Subcutaneous preadipocyte (primary cell): Measurements from ENCODE around the gene MRPL17. TPM values are rescaled to one million over a fixed set of nuclear protein-coding genes. Genes with fewer than 3 reads are reported as not detected.

Experiments
- total RNA-seq: library from RNA; depleted of rRNA; stranded (reverse); fragments of >200 nt; gene quantifications from 2 replicates; pipeline ENCODE4 v1.2.3, GENCODE V29; 2012

MRPL17 gene
- total RNA-seq: 48.1 and 66.5 TPM in 2 replicates

GRCh38 chr11:6682936-6683861, at the start of gene MRPL17:
TSS of gene MRPL17 (minus strand) at chr11:6683340. CDS start at chr11:6683296, 44 bp downstream.

GRCh38 chr11:6655790-6656583, 27.2 kb downstream of the MRPL17 start, which contains the start of gene DCHS1:
TSS of gene DCHS1 (minus strand) at chr11:6655809. CDS start at chr11:6641613, 14,196 bp downstream.

Other genes starting within 250 kb of the MRPL17 start
- 0.37 and 0.98 TPM in 2 replicates for gene HPX, start 242.4 kb downstream of the MRPL17 start, total RNA-seq
- 16.9 and 26.0 TPM in 2 replicates for gene TRIM3, start 209.4 kb downstream of the MRPL17 start, total RNA-seq
- gene ARFIP2, start 202.0 kb downstream of the MRPL17 start, total RNA-seq: 44.4 and 51.1 TPM in 2 replicates
- 36.7 and 37.3 TPM in 2 replicates for gene TIMM10B, start 201.8 kb downstream of the MRPL17 start, total RNA-seq
- 9.4 and 11.4 TPM in 2 replicates for gene DNHD1, start 186.1 kb downstream of the MRPL17 start, total RNA-seq
- 9.2 and 13.5 TPM in 2 replicates for gene RRP8, start 79.7 kb downstream of the MRPL17 start, total RNA-seq
- gene ILK, start 79.6 kb downstream of the MRPL17 start, total RNA-seq: 110 and 148 TPM in 2 replicates
- gene TAF10, start 71.1 kb downstream of the MRPL17 start, total RNA-seq: 27.9 and 32.3 TPM in 2 replicates
- 56.7 and 93.3 TPM in 2 replicates for gene TPP1, start 63.9 kb downstream of the MRPL17 start, total RNA-seq
- gene DCHS1, start 27.5 kb downstream of the MRPL17 start, total RNA-seq: 0.37 and 0.78 TPM in 2 replicates
- gene OR2AG2, start 88.6 kb upstream of the MRPL17 start, total RNA-seq: under 0.01 and 0.20 TPM in 2 replicates
- gene OR2AG1, start 99.7 kb upstream of the MRPL17 start, total RNA-seq: under 0.01 TPM in 1 of 2 replicates, not detected in the other
- under 0.01 and 0.59 TPM in 2 replicates for gene OR6A2, start 116.3 kb upstream of the MRPL17 start, total RNA-seq
- not detected in 2 replicates for gene OR10A5, start 162.3 kb upstream of the MRPL17 start, total RNA-seq
- not detected in 2 replicates for gene OR10A2, start 179.7 kb upstream of the MRPL17 start, total RNA-seq
- gene OR10A4, start 193.3 kb upstream of the MRPL17 start, total RNA-seq: not detected in 2 replicates
- gene OR2D2, start 209.2 kb upstream of the MRPL17 start, total RNA-seq: under 0.01 and 0.78 TPM in 2 replicates
- under 0.01 TPM in 1 of 2 replicates, not detected in the other for gene OR2D3, start 237.7 kb upstream of the MRPL17 start, total RNA-seq
- 2.2 and 5.7 TPM in 2 replicates for gene ZNF215, start 243.1 kb upstream of the MRPL17 start, total RNA-seq